Stomach smooth muscle (tissue), 2 donors: ENCODE results near the gene SFXN5.

ENCODE experiments used
- H3K27ac ChIP-seq: one replicate; pipeline ENCODE4 v1.7.0; 2013; ENCODE audit warnings: mild to moderate bottlenecking, low read length, inconsistent platforms
- H3K27me3 ChIP-seq, 2 donors: one replicate each; pipeline ENCODE4 v1.7.0; 2013; ENCODE audit warnings: low read length in 2 of 2; ENCODE audit not compliant: insufficient read depth in 2 of 2, control insufficient read depth in 1 of 2
- H3K36me3 ChIP-seq, 2 donors: one replicate each; pipeline ENCODE4 v1.7.0; 2013; ENCODE audit warnings: low read length in 2 of 2; ENCODE audit not compliant: control insufficient read depth in 2 of 2, insufficient read depth in 2 of 2
- H3K4me1 ChIP-seq: one replicate; pipeline ENCODE4 v1.7.0; 2013; ENCODE audit warnings: low read length; ENCODE audit not compliant: control insufficient read depth, insufficient read depth
- H3K4me3 ChIP-seq, 2 donors: one replicate each; pipeline ENCODE4 v1.7.0; 2013; ENCODE audit warnings: low read length in 2 of 2
- H3K9ac ChIP-seq, 2 donors: one replicate each; pipeline ENCODE4 v1.7.0; 2013; ENCODE audit warnings: low read length in 2 of 2, mild to moderate bottlenecking in 1 of 2
- H3K9me3 ChIP-seq, 2 donors: one replicate each; pipeline ENCODE4 v1.7.0; 2013; ENCODE audit warnings: low read length in 2 of 2; ENCODE audit not compliant: control insufficient read depth in 2 of 2
- donor health status: healthy.
- donor health status: Pancreatic carcinoma.

The SFXN5 gene

GRCh38 chr2:73027340-73027739 lies 44.2 kb downstream of the SFXN5 start:
- Histone ChIP-seq H3K36me3 (no peaks in the 10 kb centered on the region), H3K27me3 (no peaks in the 10 kb centered on the region), H3K27ac (no peak overlapping the region), H3K9me3 (no peaks in the 10 kb centered on the region), H3K4me1 (no peaks in the 10 kb centered on the region), H3K4me3 (no peak overlapping the region), H3K9ac (no peak overlapping the region)

GRCh38 chr2:73023497-73023896 lies 48.0 kb downstream of the SFXN5 start:
- Histone ChIP-seq H3K4me3 (no peak overlapping the region), H3K27ac (no peak overlapping the region), H3K9me3 (no peaks in the 10 kb centered on the region), H3K4me1 (no peaks in the 10 kb centered on the region), H3K27me3 (no peaks in the 10 kb centered on the region), H3K9ac (no peak overlapping the region), H3K36me3 (peaks cover 0 to 8% of the 10 kb centered on the region in 2 donors)

GRCh38 chr2:73022024-73022568 lies 49.4 kb downstream of the SFXN5 start:
- H3K9ac ChIP-seq: no peak overlapping the region
- no peak overlapping the region for H3K4me3 ChIP-seq
- no peaks in the 10 kb centered on the region for H3K4me1 ChIP-seq
- no peaks in the 10 kb centered on the region for H3K9me3 ChIP-seq
- peaks cover 0 to 8% of the 10 kb centered on the region in 2 donors for H3K36me3 ChIP-seq
- H3K27ac ChIP-seq: no peak overlapping the region
- H3K27me3 ChIP-seq: no peaks in the 10 kb centered on the region

- H3K4me3 ChIP-seq: no peak overlapping the region
- H3K9me3 ChIP-seq: no peaks in the 10 kb centered on the region
- H3K36me3 ChIP-seq: peaks cover 0 to 8% of the 10 kb centered on the region in 2 donors
- H3K9ac ChIP-seq: no peak overlapping the region
- no peaks in the 10 kb centered on the region for H3K27me3 ChIP-seq
- no peak overlapping the region for H3K27ac ChIP-seq
- H3K4me1 ChIP-seq: no peaks in the 10 kb centered on the region
These were observed 50.0 kb downstream of the SFXN5 start for GRCh38 chr2:73021371-73022010.

- Histone ChIP-seq H3K27me3 (no peaks in the 10 kb centered on the region), H3K9ac (no peak overlapping the region), H3K27ac (no peak overlapping the region), H3K36me3 (peaks cover 0 to 8% of the 10 kb centered on the region in 2 donors), H3K4me1 (no peaks in the 10 kb centered on the region), H3K4me3 (no peak overlapping the region), H3K9me3 (no peaks in the 10 kb centered on the region)
These were observed 50.7 kb downstream of the SFXN5 start for GRCh38 chr2:73020657-73021370.

- Histone ChIP-seq H3K27ac (no peak overlapping the region), H3K4me3 (no peak overlapping the region), H3K4me1 (no peaks in the 10 kb centered on the region), H3K36me3 (peaks cover 0 to 8% of the 10 kb centered on the region in 2 donors), H3K9me3 (no peaks in the 10 kb centered on the region), H3K27me3 (no peaks in the 10 kb centered on the region), H3K9ac (no peak overlapping the region)
These were observed 51.2 kb downstream of the SFXN5 start for GRCh38 chr2:73020306-73020656.

- H3K4me3 ChIP-seq: no peak overlapping the region
- H3K27me3 ChIP-seq: no peaks in the 10 kb centered on the region
- peaks cover 0 to 8% of the 10 kb centered on the region in 2 donors for H3K36me3 ChIP-seq
- H3K9me3 ChIP-seq: no peaks in the 10 kb centered on the region
- no peak overlapping the region for H3K27ac ChIP-seq
- no peak overlapping the region for H3K9ac ChIP-seq
- no peaks in the 10 kb centered on the region for H3K4me1 ChIP-seq
These were observed 53.2 kb downstream of the SFXN5 start for GRCh38 chr2:73018188-73018825.

- Histone ChIP-seq H3K4me1 (no peaks in the 10 kb centered on the region), H3K27ac (no peak overlapping the region), H3K9me3 (no peaks in the 10 kb centered on the region), H3K27me3 (no peaks in the 10 kb centered on the region), H3K4me3 (no peak overlapping the region), H3K9ac (no peak overlapping the region), H3K36me3 (peaks cover 0 to 3% of the 10 kb centered on the region in 2 donors)
These were observed 57.6 kb downstream of the SFXN5 start for GRCh38 chr2:73013936-73014335.

- H3K9me3 ChIP-seq: no peaks in the 10 kb centered on the region
- peaks cover 0 to 6% of the 10 kb centered on the region in 2 donors for H3K36me3 ChIP-seq
- no peaks in the 10 kb centered on the region for H3K27me3 ChIP-seq
- no peaks in the 10 kb centered on the region for H3K4me1 ChIP-seq
- H3K9ac ChIP-seq: no peak overlapping the region
- no peak overlapping the region for H3K4me3 ChIP-seq
- H3K27ac ChIP-seq: no peak overlapping the region
These were observed 62.2 kb downstream of the SFXN5 start for GRCh38 chr2:73009177-73009839.

GRCh38 chr2:73008766-73009135 lies 62.8 kb downstream of the SFXN5 start:
- Histone ChIP-seq H3K27ac (no peak overlapping the region), H3K9me3 (no peaks in the 10 kb centered on the region), H3K4me3 (no peak overlapping the region), H3K9ac (no peak overlapping the region), H3K4me1 (no peaks in the 10 kb centered on the region), H3K27me3 (no peaks in the 10 kb centered on the region), H3K36me3 (peaks cover 0 to 6% of the 10 kb centered on the region in 2 donors)
